Brain microvascular endothelial cell (primary cell): ENCODE results near the gene BCORL1.

Source experiments
- DNase-seq: peaks from one replicate; pipeline ENCODE4 v3.0.0-alpha.2; 2020
- H3K27ac ChIP-seq: fragments of 250-450 bp; sonication (Bioruptor Pico); 2 replicates; pipeline ENCODE4 v1.5.1; 2020; ENCODE audit warnings: mild to moderate bottlenecking, moderate library complexity
- H3K27me3 ChIP-seq: fragments of 250-450 bp; sonication (Bioruptor Pico); replicated peaks from 2 replicates; pipeline ENCODE4 v1.5.1; 2020; ENCODE audit warnings: mild to moderate bottlenecking
- H3K36me3 ChIP-seq: fragments of 250-450 bp; sonication (Bioruptor Pico); replicated peaks from 2 replicates; pipeline ENCODE4 v1.5.1; 2020; ENCODE audit warnings: mild to moderate bottlenecking
- H3K4me3 ChIP-seq: 2 replicates; pipeline ENCODE4 v1.5.1; 2011; ENCODE audit warnings: low read depth, mild to moderate bottlenecking, control low read depth, low read length, moderate library complexity
- in situ Hi-C: cut with HindIII; loops from 2 replicates; pipeline ENCODE4 v1.10.0; 2017; ENCODE audit warnings: low sequenced_read_pairs, low pct_ligation_motif_present
- TF ChIP-seq, protein P1 (sequence below): IDR thresholded peaks from 2 replicates; pipeline ENCODE4 v1.5.1; 2011; ENCODE audit warnings: low read depth, mild to moderate bottlenecking, moderate library complexity, low read length, control low read depth, inconsistent platforms; ENCODE audit errors: missing control alignments

Gene BCORL1

DNA sequence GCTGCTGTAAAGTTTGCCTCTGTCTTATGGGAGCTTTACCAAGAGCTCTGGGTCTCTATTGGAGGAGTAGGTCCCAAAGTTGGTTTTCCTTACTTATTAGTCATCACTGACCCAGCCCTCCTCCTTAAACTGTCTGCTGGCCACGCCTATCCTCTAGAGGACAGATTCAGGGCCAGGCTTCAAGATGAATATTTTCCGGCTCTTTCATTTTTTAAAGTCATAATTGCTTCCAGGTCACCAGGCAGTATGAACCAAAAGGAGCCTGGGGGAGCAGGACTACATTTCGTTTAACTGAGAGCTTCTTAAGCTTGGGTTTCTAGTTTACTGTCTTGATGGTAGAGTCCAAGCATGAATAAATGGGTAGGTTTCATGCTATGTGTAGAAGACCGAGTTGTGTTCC is 13.7 kb downstream of the BCORL1 start:
- Histone ChIP-seq H3K4me3 (no peak overlapping the region), H3K36me3 (no peaks in the 10 kb centered on the region), H3K27ac (no peak overlapping the region), H3K27me3 (no peaks in the 10 kb centered on the region)
- in situ Hi-C loops, result no loop called here
- peak; percentile 10 for DNase-seq
- TF ChIP-seq, protein P1, sequence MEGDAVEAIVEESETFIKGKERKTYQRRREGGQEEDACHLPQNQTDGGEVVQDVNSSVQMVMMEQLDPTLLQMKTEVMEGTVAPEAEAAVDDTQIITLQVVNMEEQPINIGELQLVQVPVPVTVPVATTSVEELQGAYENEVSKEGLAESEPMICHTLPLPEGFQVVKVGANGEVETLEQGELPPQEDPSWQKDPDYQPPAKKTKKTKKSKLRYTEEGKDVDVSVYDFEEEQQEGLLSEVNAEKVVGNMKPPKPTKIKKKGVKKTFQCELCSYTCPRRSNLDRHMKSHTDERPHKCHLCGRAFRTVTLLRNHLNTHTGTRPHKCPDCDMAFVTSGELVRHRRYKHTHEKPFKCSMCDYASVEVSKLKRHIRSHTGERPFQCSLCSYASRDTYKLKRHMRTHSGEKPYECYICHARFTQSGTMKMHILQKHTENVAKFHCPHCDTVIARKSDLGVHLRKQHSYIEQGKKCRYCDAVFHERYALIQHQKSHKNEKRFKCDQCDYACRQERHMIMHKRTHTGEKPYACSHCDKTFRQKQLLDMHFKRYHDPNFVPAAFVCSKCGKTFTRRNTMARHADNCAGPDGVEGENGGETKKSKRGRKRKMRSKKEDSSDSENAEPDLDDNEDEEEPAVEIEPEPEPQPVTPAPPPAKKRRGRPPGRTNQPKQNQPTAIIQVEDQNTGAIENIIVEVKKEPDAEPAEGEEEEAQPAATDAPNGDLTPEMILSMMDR, result no peak

DNA sequence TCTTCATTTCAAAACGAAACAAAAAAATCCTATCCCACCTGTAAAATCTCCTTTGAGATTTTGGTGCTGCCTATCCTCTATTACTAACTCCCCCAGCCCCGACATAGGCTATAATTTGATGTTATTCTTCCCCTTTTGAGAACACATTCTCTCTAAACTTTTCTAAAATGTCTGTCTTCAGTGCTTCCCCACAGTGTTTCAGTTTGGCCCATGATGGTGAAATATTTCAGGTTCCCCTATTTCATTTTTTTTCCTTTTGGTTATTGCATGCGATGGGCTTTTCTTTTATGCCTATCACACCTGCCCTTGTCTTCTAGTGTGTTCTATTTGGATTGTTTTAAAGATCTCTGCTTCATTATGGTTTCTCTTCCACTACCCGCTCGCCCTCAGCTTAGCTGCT is 14.7 kb downstream of the BCORL1 start:
- Histone ChIP-seq H3K27me3 (no peaks in the 10 kb centered on the region), H3K4me3 (no peak overlapping the region), H3K36me3 (no peaks in the 10 kb centered on the region), H3K27ac (no peak overlapping the region)
- DNase-seq, result no peak
- TF ChIP-seq, protein P1, result no peak
- in situ Hi-C loops, result no loop called here

DNA sequence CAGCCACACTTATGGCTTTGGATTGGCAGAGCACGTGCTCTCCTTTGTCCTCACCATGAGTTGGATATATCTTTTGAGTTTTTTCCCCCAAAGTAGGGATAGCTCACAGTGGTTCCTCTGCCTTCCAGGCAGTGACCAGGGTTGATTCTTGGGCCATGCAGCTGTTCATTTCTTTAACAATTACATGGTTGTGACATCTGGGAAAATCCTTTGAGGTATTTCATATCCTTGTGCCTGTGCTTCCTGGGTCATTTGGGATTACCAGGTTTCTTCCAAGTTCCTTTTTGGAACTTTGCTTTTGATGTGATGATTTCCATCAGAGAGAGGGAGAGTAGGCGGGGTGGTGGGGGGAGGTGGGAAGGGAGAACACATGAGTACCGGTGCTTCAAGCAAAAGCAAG is 15.6 kb downstream of the BCORL1 start:
- in situ Hi-C loops, result no loop called here
- Histone ChIP-seq H3K4me3 (no peak overlapping the region), H3K27me3 (no peaks in the 10 kb centered on the region), H3K27ac (no peak overlapping the region), H3K36me3 (no peaks in the 10 kb centered on the region)
- no peak for DNase-seq
- TF ChIP-seq, protein P1, result no peak

DNA sequence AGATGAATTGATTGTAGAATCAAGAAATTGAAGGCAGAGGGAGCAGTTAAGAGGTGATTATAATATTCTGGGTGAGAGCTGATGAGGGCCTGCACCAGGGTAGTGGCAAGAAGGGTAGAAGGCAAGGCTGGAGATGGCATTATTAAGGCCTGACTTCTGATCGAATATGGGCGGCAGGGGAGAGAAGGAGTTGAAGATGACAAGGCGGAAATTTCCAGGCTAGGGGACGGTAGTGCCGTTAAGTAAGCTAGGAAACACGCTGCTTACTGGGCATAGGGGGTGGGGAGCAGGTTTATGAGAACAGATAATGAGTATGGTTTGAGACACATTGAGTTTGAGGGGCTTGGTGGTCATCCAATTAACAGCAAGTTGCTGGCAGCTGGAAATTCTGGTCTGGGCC is 19.5 kb downstream of the BCORL1 start:
- no peaks in the 10 kb centered on the region for H3K27me3 ChIP-seq
- no peak overlapping the region for H3K4me3 ChIP-seq
- H3K36me3 ChIP-seq, result no peaks in the 10 kb centered on the region
- DNase-seq, result no peak
- TF ChIP-seq, protein P1, result no peak
- no peak overlapping the region for H3K27ac ChIP-seq
- in situ Hi-C loops, result no loop called here

DNA sequence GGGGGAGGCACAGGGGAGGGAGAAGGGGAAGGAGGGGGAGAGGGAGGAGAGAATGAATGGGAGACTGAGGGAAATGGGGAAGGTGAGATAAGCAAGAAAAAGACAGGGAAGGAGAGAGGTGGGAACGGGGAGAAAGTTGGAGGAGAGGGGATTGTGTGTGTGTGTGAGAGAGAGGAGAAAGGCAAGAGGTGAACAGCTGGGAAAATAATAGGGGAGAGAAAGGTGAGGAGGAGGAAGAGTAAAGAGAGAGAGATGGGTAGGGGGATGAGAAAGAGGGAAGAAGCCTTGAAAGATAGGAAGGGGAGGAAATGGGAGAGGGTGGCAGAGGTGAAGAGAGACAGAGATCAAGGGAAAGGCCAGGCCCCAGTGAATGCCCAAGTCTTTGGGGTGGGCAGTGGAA is 20.1 kb downstream of the BCORL1 start:
- in situ Hi-C loops, result no loop called here
- TF ChIP-seq, protein P1, result no peak
- Histone ChIP-seq H3K27ac (no peak overlapping the region), H3K4me3 (no peak overlapping the region), H3K36me3 (no peaks in the 10 kb centered on the region), H3K27me3 (no peaks in the 10 kb centered on the region)
- DNase-seq, result no peak

DNA sequence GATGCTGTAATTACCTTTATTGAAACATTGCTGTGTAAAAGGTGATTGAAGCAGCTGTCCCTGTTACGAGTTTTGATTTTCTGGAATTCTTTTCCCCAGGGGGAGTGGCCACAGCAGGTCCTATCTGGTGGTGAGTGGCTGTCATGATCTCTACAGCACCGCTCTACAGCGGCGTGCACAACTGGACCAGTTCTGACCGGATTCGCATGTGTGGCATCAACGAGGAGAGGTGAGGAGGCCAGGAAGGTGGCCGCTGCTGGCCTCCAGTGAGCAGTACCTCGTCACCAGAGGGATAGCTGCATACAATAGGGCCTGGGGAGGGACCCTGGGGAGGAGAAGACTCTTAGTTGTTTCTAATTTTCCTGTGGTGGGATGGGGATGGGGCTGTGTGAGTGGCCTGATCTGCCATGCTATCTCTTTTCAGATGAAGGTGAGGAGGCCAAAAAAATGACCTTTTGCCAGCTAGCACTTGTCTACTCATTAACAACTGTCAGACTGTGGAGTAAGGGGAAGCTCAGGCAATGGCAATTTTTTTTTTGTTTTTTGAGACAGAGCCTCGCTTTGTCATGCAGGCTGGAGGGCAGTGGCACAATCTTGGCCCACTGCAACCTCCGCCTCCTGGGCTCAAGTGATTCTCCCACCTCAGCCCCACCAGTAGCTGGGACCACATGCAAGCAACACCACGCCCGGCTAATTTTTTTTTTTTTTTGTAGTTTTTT is 22.8 kb downstream of the BCORL1 start:
- Histone ChIP-seq H3K27me3 (no peaks in the 10 kb centered on the region), H3K4me3 (no peak overlapping the region), H3K27ac (no peak overlapping the region), H3K36me3 (no peaks in the 10 kb centered on the region)
- TF ChIP-seq, protein P1, result no peak
- no peak for DNase-seq
- in situ Hi-C loops, result no loop called here
